HCT116 (cell line): ENCODE results near the gene MYH14. TPM values are rescaled to one million over a fixed set of nuclear protein-coding genes. Genes with fewer than 3 reads are reported as not detected.
A peak's percentile ranks its signal among the peaks of the same experiment; 100 is the strongest.

Experiments
- ATAC-seq: fragments of 200-7000 bp; cut with Tn5 transposase; 2 replicates; pipeline ENCODE4 v1.9.1; 2020; ENCODE audit warnings: mild to moderate bottlenecking, moderate library complexity
- BruUV-seq: library from RNA; stranded (reverse); fragments of 400-500 nt; replicated peaks from 2 replicates; lab custom pipeline; 2021; lab: Mats Ljungman, UMichigan
- CTCF ChIA-PET: fragments of 300-600 bp; sonication (Branson Sonifier 250); formaldehyde crosslinking; loops from one replicate; lab custom pipeline; 2021; ENCODE audit warnings: antibody characterized with exemption; lab: Charles Lee
- POLR2A ChIA-PET: fragments of 300-600, 350-600 bp; sonication (Branson Sonifier 250); formaldehyde crosslinking; loops from one replicate; lab custom pipeline; 2021; ENCODE audit warnings: antibody characterized with exemption; lab: Charles Lee
- RAD21 ChIA-PET, 2 experiments: fragments of 300-600 bp; sonication (Branson Sonifier 250); formaldehyde crosslinking; loops; one replicate each; lab custom pipeline; 2023; ENCODE audit warnings: low total read pairs in 2 of 2; ENCODE audit not compliant: uncharacterized antibody in 2 of 2, unreplicated experiment in 2 of 2, low non-redundant PET in 1 of 2; lab: Charles Lee
- DNase-seq: peaks from one replicate; pipeline ENCODE4 v3.0.0-alpha.2; 2010; ENCODE audit warnings: low read depth, low spot score
- H2AFZ ChIP-seq: fragments of 200-600 bp; shearing (Covaris generic), sonication (generic); 2 replicates; pipeline ENCODE4 v1.6.1; 2017; ENCODE audit warnings: low read depth, mixed run types, mixed read lengths, antibody characterized with exemption, low read length; ENCODE audit not compliant: poor library complexity, severe bottlenecking
- H3K27ac ChIP-seq: 2 replicates; pipeline ENCODE4 v1.5.1; 2012; ENCODE audit warnings: low read depth, low read length
- H3K27me3 ChIP-seq: fragments of 200-600 bp; sonication (generic); 2 replicates; pipeline ENCODE4 v1.6.1; 2016; ENCODE audit warnings: mixed run types, low read length, mixed read lengths; ENCODE audit not compliant: insufficient read depth
- H3K36me3 ChIP-seq, 2 experiments: fragments of 200-500 bp in 1 of 2; fragments of 200-600 bp in 1 of 2; sonication (Bioruptor generic) in 1 of 2; sonication (generic) in 1 of 2; 2 replicates each; pipeline versions ENCODE4 v1.5.1 to v1.6.1; 2014 to 2016; ENCODE audit warnings: low read length in 2 of 2, inconsistent platforms in 1 of 2, mixed read lengths in 1 of 2, mixed run types in 1 of 2; ENCODE audit not compliant: insufficient read depth in 2 of 2, control insufficient read depth in 1 of 2
- H3K4me1 ChIP-seq, 2 experiments: fragments of 200-600 bp in 1 of 2; sonication (generic) in 1 of 2; 2 replicates each; pipeline versions ENCODE4 v1.5.1 to v1.6.1; 2012 to 2017; ENCODE audit warnings: low read length in 2 of 2, inconsistent platforms in 1 of 2, mild to moderate bottlenecking in 1 of 2, mixed read lengths in 1 of 2, mixed run types in 1 of 2, moderate library complexity in 1 of 2; ENCODE audit not compliant: insufficient read depth in 2 of 2, control insufficient read depth in 1 of 2
- H3K4me2 ChIP-seq: fragments of 200-600 bp; sonication (generic); 2 replicates; pipeline ENCODE4 v1.6.1; 2017; ENCODE audit warnings: mixed run types, low read length, mixed read lengths
- H3K4me3 ChIP-seq, 2 experiments: fragments of 200-600 bp in 1 of 2; sonication (generic) in 1 of 2; replicated peaks in 1 of 2; 2 replicates each; pipeline ENCODE4 v1.5.1; 2011 to 2016; ENCODE audit warnings: low read length in 2 of 2, control low read depth in 1 of 2, low read depth in 1 of 2, mild to moderate bottlenecking in 1 of 2, mixed read lengths in 1 of 2, mixed run types in 1 of 2
- H3K79me2 ChIP-seq: fragments of 200-600 bp; sonication (generic); 2 replicates; pipeline ENCODE4 v1.6.1; 2017; ENCODE audit warnings: mild to moderate bottlenecking, mixed run types, low read length, moderate library complexity, mixed read lengths; ENCODE audit not compliant: insufficient read depth
- H3K9ac ChIP-seq: fragments of 200-600 bp; sonication (generic); 2 replicates; pipeline ENCODE4 v1.6.1; 2016; ENCODE audit warnings: low read length, mixed read lengths
- H3K9me2 ChIP-seq: fragments of 200-600 bp; sonication (generic), shearing (Covaris generic); 2 replicates; pipeline ENCODE4 v1.6.1; 2017; ENCODE audit warnings: mixed run types, mild to moderate bottlenecking, moderate library complexity; ENCODE audit not compliant: insufficient read depth
- H3K9me3 ChIP-seq, 2 experiments: fragments of 200-500 bp in 1 of 2; fragments of 200-600 bp in 1 of 2; sonication (Bioruptor generic) in 1 of 2; sonication (generic) in 1 of 2; 2 replicates each; pipeline ENCODE4 v1.6.1; 2014 to 2017; ENCODE audit warnings: low read length in 2 of 2, mixed read lengths in 2 of 2, inconsistent platforms in 1 of 2, low read depth in 1 of 2, mild to moderate bottlenecking in 1 of 2, mixed run types in 1 of 2, moderate library complexity in 1 of 2; ENCODE audit not compliant: control insufficient read depth in 1 of 2, insufficient read depth in 1 of 2
- H4K20me1 ChIP-seq: fragments of 200-600 bp; sonication (generic), shearing (Covaris generic); 2 replicates; pipeline ENCODE4 v1.6.1; 2017; ENCODE audit warnings: mixed run types, mild to moderate bottlenecking, moderate library complexity; ENCODE audit not compliant: insufficient read depth
- ATF3 ChIP-seq: IDR thresholded peaks from 2 replicates; pipeline ENCODE4 v1.6.1; 2012
- CEBPB ChIP-seq: IDR thresholded peaks from 2 replicates; pipeline ENCODE4 v1.6.1; 2012; ENCODE audit warnings: low read depth
- CTCF ChIP-seq, 3 experiments: fragments of 200-600 bp in 1 of 3; sonication (generic) in 1 of 3; IDR thresholded peaks in 2 of 3; conservative IDR thresholded peaks in 1 of 3; 2 replicates each; pipeline ENCODE4 v1.5.1; 2012 to 2017; ENCODE audit warnings: low read depth in 2 of 3, low read length in 2 of 3, antibody characterized with exemption in 1 of 3, borderline replicate concordance in 1 of 3, control low read depth in 1 of 3, mild to moderate bottlenecking in 1 of 3, mixed read lengths in 1 of 3, mixed run types in 1 of 3, moderate library complexity in 1 of 3; ENCODE audit not compliant: insufficient read depth in 1 of 3
- EGR1 ChIP-seq: IDR thresholded peaks from 2 replicates; pipeline ENCODE4 v1.6.1; 2012; ENCODE audit warnings: low read depth
- EZH2phosphoT487 ChIP-seq: fragments of 200-600 bp; IDR thresholded peaks from 2 replicates; pipeline ENCODE4 v1.6.1; 2018; ENCODE audit warnings: antibody characterized with exemption, borderline replicate concordance
- FOSL1 ChIP-seq: IDR thresholded peaks from 2 replicates; pipeline ENCODE4 v1.6.1; 2012; ENCODE audit warnings: low read depth
- JUND ChIP-seq: IDR thresholded peaks from 2 replicates; pipeline ENCODE4 v1.6.1; 2012
- POLR2AphosphoS5 ChIP-seq: IDR thresholded peaks from 2 replicates; pipeline ENCODE4 v1.6.1; 2011; ENCODE audit warnings: mild to moderate bottlenecking, low read depth, low read length, moderate library complexity
- SIN3A ChIP-seq: IDR thresholded peaks from 2 replicates; pipeline ENCODE4 v1.6.1; 2012; ENCODE audit warnings: low read depth
- TCF7L2 ChIP-seq: IDR thresholded peaks from 2 replicates; pipeline ENCODE4 v1.7.0; 2011; ENCODE audit warnings: borderline replicate concordance, inconsistent platforms; ENCODE audit not compliant: insufficient read depth, insufficient read length; ENCODE audit errors: extremely low read depth
- YY1 ChIP-seq: IDR thresholded peaks from 2 replicates; pipeline ENCODE4 v1.6.1; 2011; ENCODE audit warnings: low read length, low read depth, moderate library complexity, mild to moderate bottlenecking; ENCODE audit not compliant: insufficient replicate concordance; ENCODE audit errors: extremely low read depth
- ZBTB33 ChIP-seq: IDR thresholded peaks from 2 replicates; pipeline ENCODE4 v1.6.1; 2011; ENCODE audit warnings: mild to moderate bottlenecking, low read length, moderate library complexity; ENCODE audit not compliant: insufficient replicate concordance; ENCODE audit errors: extremely low read depth
- intact Hi-C: fragments of 100-400 bp; cut with micrococcal nuclease; formaldehyde crosslinking; loops from 2 replicates; pipeline ENCODE4 v1.10.0; 2022
- total RNA-seq: library from RNA; stranded (reverse); gene quantifications from one replicate; pipeline ENCODE4 v1.2.1, GENCODE V29; 2021; ENCODE audit not compliant: unreplicated experiment
- TF ChIP-seq, protein P1 (sequence below): IDR thresholded peaks from 2 replicates; pipeline ENCODE4 v1.6.1; 2012; ENCODE audit warnings: low read depth

MYH14 gene
- total RNA-seq, 1 experiment from 2014 or later = 60.1 TPM

DNA sequence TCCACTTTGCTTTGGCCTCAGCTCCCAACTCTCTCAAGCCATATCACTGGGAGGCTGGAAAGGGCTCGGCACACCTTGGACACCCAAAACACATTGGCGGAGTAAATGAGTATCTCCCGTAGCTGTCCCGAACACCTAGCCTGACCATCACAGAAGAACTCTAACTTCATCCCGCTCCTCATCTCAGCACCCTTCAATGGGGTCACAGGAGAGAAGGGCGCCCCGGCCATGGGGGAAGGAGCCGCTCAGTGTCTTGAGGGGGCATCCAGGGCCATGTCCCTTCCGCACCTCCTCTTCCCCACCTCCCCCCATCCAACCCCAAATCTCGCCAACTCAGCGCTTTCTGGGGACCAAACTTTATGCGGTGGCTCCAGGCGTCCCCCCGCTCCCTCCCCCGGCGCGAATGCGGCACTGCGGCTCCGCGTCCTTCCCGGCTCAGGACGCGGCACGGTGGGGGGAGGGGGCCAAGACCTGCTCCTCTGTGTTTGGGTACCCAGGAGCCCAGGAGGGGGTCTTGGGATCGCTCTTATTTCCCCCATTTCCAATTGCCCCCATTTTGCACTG lies 122.8 kb downstream of the MYH14 start (continued):
- TF ChIP-seq CTCF (IDR thresholded peaks at IDR 0.05 in 2 of 3, conservative IDR thresholded peaks at IDR 0.05 in 1 of 3; ENCODE audit: borderline replicate concordance in 1 of 3, insufficient read depth in 1 of 3, low read depth in 2 of 3, low read length in 2 of 3) = no peak

DNA sequence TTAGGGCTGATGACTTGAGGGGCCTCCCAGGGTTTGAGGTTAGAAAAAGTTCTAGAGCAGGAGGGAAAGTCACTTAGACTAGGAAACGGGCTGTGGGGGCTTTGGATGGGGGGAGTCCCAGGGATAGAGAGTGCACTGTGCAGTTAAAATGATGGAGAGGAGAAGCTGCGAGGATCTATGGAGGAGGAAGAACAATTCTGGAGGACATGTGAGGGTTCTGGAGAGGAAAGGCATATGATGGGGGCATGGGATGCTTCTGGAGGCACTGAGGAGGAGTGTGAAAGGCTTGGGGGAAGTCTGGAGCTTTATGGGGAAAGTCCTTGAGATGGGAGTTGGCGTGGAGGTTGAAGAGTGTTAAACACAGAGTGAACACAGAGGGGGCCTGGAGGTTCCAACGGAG lies 123.6 kb downstream of the MYH14 start:
- H3K27ac ChIP-seq = no peak overlapping the region
- no peak overlapping the region for H2AFZ ChIP-seq
- intact Hi-C loops = no loop called here
- ChIA-PET RAD21 (no interaction called here), CTCF (no interaction called here), POLR2A (no interaction called here)
- no peak overlapping the region for H3K9ac ChIP-seq
- H3K4me2 ChIP-seq = peak overlapping the region; percentile 67; the same call in 1 of the 2 replicates
- ATAC-seq (no peak), DNase-seq (no peak)
- H3K36me3 ChIP-seq = peaks cover 2 to 6% of the 10 kb centered on the region in 2 experiments; a peak in 2 of 4 replicates
- TSS peak; percentile 51 for BruUV-seq
- no peaks in the 10 kb centered on the region for H3K27me3 ChIP-seq
- no peak overlapping the region for H3K4me3 ChIP-seq
- H3K79me2 ChIP-seq = peaks cover 3% of the 10 kb centered on the region; the same call in 1 of the 2 replicates
- H3K4me1 ChIP-seq = peaks cover 25 to 56% of the 10 kb centered on the region in 2 experiments
- H3K9me3 ChIP-seq = no peaks in the 10 kb centered on the region
- no peaks in the 10 kb centered on the region for H4K20me1 ChIP-seq
- H3K9me2 ChIP-seq = no peaks in the 10 kb centered on the region
- TF ChIP-seq EGR1 = no peak
- no peak for TF ChIP-seq ZBTB33
- no peak for TF ChIP-seq POLR2AphosphoS5
- TF ChIP-seq YY1 = no peak
- TF ChIP-seq FOSL1 = no peak
- TF ChIP-seq TCF7L2 = no peak
- TF ChIP-seq ATF3 = no peak
- TF ChIP-seq, protein P1, sequence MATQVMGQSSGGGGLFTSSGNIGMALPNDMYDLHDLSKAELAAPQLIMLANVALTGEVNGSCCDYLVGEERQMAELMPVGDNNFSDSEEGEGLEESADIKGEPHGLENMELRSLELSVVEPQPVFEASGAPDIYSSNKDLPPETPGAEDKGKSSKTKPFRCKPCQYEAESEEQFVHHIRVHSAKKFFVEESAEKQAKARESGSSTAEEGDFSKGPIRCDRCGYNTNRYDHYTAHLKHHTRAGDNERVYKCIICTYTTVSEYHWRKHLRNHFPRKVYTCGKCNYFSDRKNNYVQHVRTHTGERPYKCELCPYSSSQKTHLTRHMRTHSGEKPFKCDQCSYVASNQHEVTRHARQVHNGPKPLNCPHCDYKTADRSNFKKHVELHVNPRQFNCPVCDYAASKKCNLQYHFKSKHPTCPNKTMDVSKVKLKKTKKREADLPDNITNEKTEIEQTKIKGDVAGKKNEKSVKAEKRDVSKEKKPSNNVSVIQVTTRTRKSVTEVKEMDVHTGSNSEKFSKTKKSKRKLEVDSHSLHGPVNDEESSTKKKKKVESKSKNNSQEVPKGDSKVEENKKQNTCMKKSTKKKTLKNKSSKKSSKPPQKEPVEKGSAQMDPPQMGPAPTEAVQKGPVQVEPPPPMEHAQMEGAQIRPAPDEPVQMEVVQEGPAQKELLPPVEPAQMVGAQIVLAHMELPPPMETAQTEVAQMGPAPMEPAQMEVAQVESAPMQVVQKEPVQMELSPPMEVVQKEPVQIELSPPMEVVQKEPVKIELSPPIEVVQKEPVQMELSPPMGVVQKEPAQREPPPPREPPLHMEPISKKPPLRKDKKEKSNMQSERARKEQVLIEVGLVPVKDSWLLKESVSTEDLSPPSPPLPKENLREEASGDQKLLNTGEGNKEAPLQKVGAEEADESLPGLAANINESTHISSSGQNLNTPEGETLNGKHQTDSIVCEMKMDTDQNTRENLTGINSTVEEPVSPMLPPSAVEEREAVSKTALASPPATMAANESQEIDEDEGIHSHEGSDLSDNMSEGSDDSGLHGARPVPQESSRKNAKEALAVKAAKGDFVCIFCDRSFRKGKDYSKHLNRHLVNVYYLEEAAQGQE = no peak
- no peak for TF ChIP-seq CTCF (IDR thresholded peaks at IDR 0.05 in 2 of 3, conservative IDR thresholded peaks at IDR 0.05 in 1 of 3; ENCODE audit: borderline replicate concordance in 1 of 3, insufficient read depth in 1 of 3, low read depth in 2 of 3, low read length in 2 of 3)
- TF ChIP-seq SIN3A = no peak
- TF ChIP-seq EZH2phosphoT487 = no peak
- no peak for TF ChIP-seq CEBPB
- TF ChIP-seq JUND = no peak
